GM12878 (cell line): Measurements from ENCODE around the gene PYGO2. TPM values are rescaled to one million over a fixed set of nuclear protein-coding genes. Genes with fewer than 3 reads are reported as not detected.
A peak's percentile ranks its signal among the peaks of the same experiment; 100 is the strongest.

Experiments
- ATAC-seq: fragments of 200-7000 bp; cut with Tn5 transposase; 3 replicates; pipeline ENCODE4 v1.9.1; 2020; ENCODE audit warnings: mild to moderate bottlenecking, moderate library complexity
- BruUV-seq: library from RNA; stranded (reverse); fragments of 400-500 nt; replicated peaks from 2 replicates; lab custom pipeline; 2021; lab: Mats Ljungman, UMichigan
- CTCF ChIA-PET: fragments of 300-600 bp; sonication (Branson Sonifier 250); formaldehyde crosslinking; extraction: SDS; loops from one replicate; lab custom pipeline; 2021; ENCODE audit warnings: inconsistent platforms; lab: Yijun Ruan, JAX
- POLR2A ChIA-PET: fragments of 350-600 bp; formaldehyde crosslinking; extraction: SDS; loops from one replicate; lab custom pipeline; 2021; ENCODE audit warnings: inconsistent platforms; lab: Charles Lee
- RAD21 ChIA-PET: fragments of 300-600 bp; sonication (Branson Sonifier 250); formaldehyde crosslinking; loops from one replicate; lab custom pipeline; 2023; ENCODE audit warnings: antibody characterized with exemption; ENCODE audit not compliant: unreplicated experiment; lab: Charles Lee
- SMC1A ChIA-PET: fragments of 300-600 bp; sonication (Branson Sonifier 250); formaldehyde crosslinking; loops from one replicate; lab custom pipeline; 2023; ENCODE audit not compliant: unreplicated experiment, uncharacterized antibody; lab: Charles Lee
- DNase-seq: peaks from one replicate; pipeline ENCODE4 v3.0.0-alpha.2; 2011; ENCODE audit warnings: low read depth, low spot score
- FAIRE-seq: peaks from 3 replicates; lab custom pipeline; 2011; peaks lifted over from hg19 to GRCh38; lab: Jason Lieb, UNC
- H2AFZ ChIP-seq: 2 replicates; pipeline ENCODE4 v1.6.0; 2011; ENCODE audit warnings: low read depth, low read length, control low read depth; ENCODE audit not compliant: control insufficient read depth
- H3K27ac ChIP-seq: 2 replicates; pipeline ENCODE4 v1.5.1; 2011; ENCODE audit warnings: control low read depth; ENCODE audit not compliant: control insufficient read depth, insufficient read depth
- H3K27me3 ChIP-seq, 2 experiments: replicated peaks in 1 of 2; 2 replicates each; pipeline versions ENCODE4 v1.6.0 to v1.6.1; 2011; ENCODE audit warnings: low read length in 1 of 2; ENCODE audit not compliant: control insufficient read depth in 2 of 2, insufficient read depth in 2 of 2
- H3K36me3 ChIP-seq, 2 experiments: 2 replicates each; pipeline ENCODE4 v1.5.1; 2011; ENCODE audit warnings: low read length in 1 of 2; ENCODE audit not compliant: control insufficient read depth in 2 of 2, insufficient read depth in 2 of 2
- H3K4me1 ChIP-seq: 2 replicates; pipeline ENCODE4 v1.6.1; 2011; ENCODE audit warnings: mild to moderate bottlenecking, low read length, moderate library complexity, mixed read lengths; ENCODE audit not compliant: control insufficient read depth, insufficient read depth
- H3K4me2 ChIP-seq: 2 replicates; pipeline ENCODE4 v1.6.0; 2011; ENCODE audit warnings: control low read depth; ENCODE audit not compliant: control insufficient read depth, insufficient read depth
- H3K4me3 ChIP-seq: fragments of 200-600 bp; sonication (generic); 2 replicates; pipeline ENCODE4 v1.5.1; 2016
- H3K79me2 ChIP-seq: 2 replicates; pipeline ENCODE4 v1.6.0; 2011; ENCODE audit warnings: low read length; ENCODE audit not compliant: control insufficient read depth, insufficient read depth
- H3K9ac ChIP-seq: 2 replicates; pipeline ENCODE4 v1.8.0; 2011; ENCODE audit warnings: low read length, control low read depth, mixed read lengths; ENCODE audit not compliant: control insufficient read depth, insufficient read depth
- H3K9me3 ChIP-seq: replicated peaks from 3 replicates; pipeline ENCODE4 v1.5.1; 2011; ENCODE audit warnings: mild to moderate bottlenecking, low read length; ENCODE audit not compliant: control insufficient read depth, insufficient read depth
- H4K20me1 ChIP-seq: 2 replicates; pipeline ENCODE4 v1.6.0; 2011; ENCODE audit not compliant: control insufficient read depth, insufficient read depth
- NR2C2 ChIP-seq: IDR thresholded peaks from 2 replicates; pipeline ENCODE4 v1.6.1; 2011; ENCODE audit warnings: borderline replicate concordance, low read depth; ENCODE audit not compliant: control insufficient read depth, insufficient read length
- STAT1 ChIP-seq: fragments of 450-650 bp; conservative IDR thresholded peaks from 2 replicates; pipeline ENCODE4 v1.6.1; 2014; ENCODE audit warnings: antibody characterized with exemption, mild to moderate bottlenecking
- TCF7 ChIP-seq: IDR thresholded peaks from 2 replicates; pipeline ENCODE4 v1.6.1; 2014; ENCODE audit warnings: antibody characterized with exemption, borderline replicate concordance
- ZBTB33 ChIP-seq: fragments of 450-650 bp; IDR thresholded peaks from 2 replicates; pipeline ENCODE4 v1.6.1; 2017; ENCODE audit warnings: mild to moderate bottlenecking
- ZBTB40 ChIP-seq: fragments of 450-650 bp; IDR thresholded peaks from 2 replicates; pipeline ENCODE4 v1.6.1; 2016; ENCODE audit warnings: mild to moderate bottlenecking, moderate library complexity, borderline replicate concordance
- ZNF622 ChIP-seq: fragments of 450-650 bp; IDR thresholded peaks from 2 replicates; pipeline ENCODE4 v1.6.1; 2017; ENCODE audit warnings: mild to moderate bottlenecking, inconsistent platforms
- WGBS: methylation state at CpG from one replicate; pipeline ENCODE4 v1.1.6; 2016; ENCODE audit warnings: low lambda C conversion rate; ENCODE audit not compliant: insufficient replicate concordance, insufficient coverage; ENCODE audit errors: missing lambda C conversion rate; 5-methylcytosine and 5-hydroxymethylcytosine counted together
- in situ Hi-C: fragments of 300-500 bp; cut with MboI; formaldehyde crosslinking; loops from 9 replicates; pipeline ENCODE4 v1.14.3; 2018; ENCODE audit warnings: mixed read lengths
- intact Hi-C: fragments of 100-400 bp; cut with micrococcal nuclease; formaldehyde crosslinking; loops from one replicate; pipeline ENCODE4 v1.14.2; 2022; ENCODE audit not compliant: unreplicated experiment
- polyA plus RNA-seq, 11 experiments: library from polyadenylated mRNA; depleted of rRNA in 4 of 11; unstranded in 6 of 11; stranded (reverse) in 5 of 11; fragments of >200 nt; fragmentation: Nextera tagmentation in 4 of 11; fragmentation: Illumina TruSeq in 1 of 11; extraction: Ambion mirVana in 4 of 11; extraction: Trizol in 1 of 11; gene quantifications; 1 replicate in 1 of 11; 2 replicates in 10 of 11; pipeline versions ENCODE4 v1.2.1 to v1.2.3, GENCODE V29; 2011 to 2016; ENCODE audit warnings: inconsistent platforms in 2 of 11, missing spikeins in 2 of 11, low read depth in 1 of 11
- total RNA-seq, 4 experiments: library from RNA; depleted of rRNA in 3 of 4; stranded (reverse); fragments of >200 nt in 3 of 4; fragmentation: Illumina TruSeq in 1 of 4; extraction: Trizol in 1 of 4; gene quantifications; 2 replicates each; pipeline versions ENCODE4 v1.2.1 to v1.2.3, GENCODE V29; 2013 to 2021

The PYGO2 gene
- total and polyA plus RNA-seq, 10 of the 15 experiments (the other 5 are each of a cell fraction or from before 2014, with no cell fraction given), result 8.1 to 33.8 (median 23.5) TPM

GRCh38 chr1:154953611-154954038, 8.0 kb downstream of the PYGO2 start:
- WGBS, result 100% methylated on average over 2 of the region's 2 CpGs
- TF ChIP-seq ZBTB40, result no peak
- TF ChIP-seq STAT1, result no peak
- no peak for TF ChIP-seq ZNF622
- TF ChIP-seq NR2C2, result no peak
- TF ChIP-seq ZBTB33, result no peak
- TF ChIP-seq TCF7, result no peak
- in situ Hi-C loops, result no loop called here

More at GRCh38 chr1:154953611-154954038, 8.0 kb downstream of the PYGO2 start:
- BruUV-seq, result no TSS peak
- ATAC-seq (no peak), FAIRE-seq (no peak), DNase-seq (no peak)
- Histone ChIP-seq H3K9ac (no peak overlapping the region), H3K79me2 (peaks cover 5% of the 10 kb centered on the region), H4K20me1 (no peaks in the 10 kb centered on the region), H3K4me1 (peaks cover 42% of the 10 kb centered on the region), H3K36me3 (peaks cover under 1 to 3% of the 10 kb centered on the region in 2 experiments; a peak in 1 of 4 replicates), H2AFZ (no peak overlapping the region), H3K9me3 (no peaks in the 10 kb centered on the region), H3K27me3 (no peaks in the 10 kb centered on the region), H3K4me3 (no peak overlapping the region), H3K4me2 (peak overlapping the region; percentile 11), H3K27ac (peak overlapping the region; percentile 22)
- ChIA-PET POLR2A (interaction anchor here (1.4 to 12.3 kb wide), 4 partner anchors 11 to 46 kb away, joined by 4 to 140 read pairs (median 12); partner anchors contain the start of genes CKS1B and SHC1), RAD21 (interaction anchor here (0.9 to 1.4 kb wide), 3 partner anchors 17 to 75 kb away, joined by 3 to 4 read pairs (median 4); partner anchors contain the start of gene SHC1), CTCF (interaction anchor here (1.0 to 3.0 kb wide), 10 partner anchors 12 to 285 kb away, joined by 3 to 17 read pairs (median 4); partner anchors contain the start of genes PMVK and SHC1), SMC1A (interaction anchor here (0.8 to 1.3 kb wide), 4 partner anchors 8 to 394 kb away, joined by 3 to 4 read pairs (median 3); no protein-coding TSS in a partner anchor)
- intact Hi-C loops, result no loop called here
